ENCODE data around the gene FAM131C. TPM values are rescaled to one million over a fixed set of nuclear protein-coding genes. Genes with fewer than 3 reads are reported as not detected.

FAM131C gene
- polyA plus RNA-seq, 1 donor (not counting 4 experiments of a cell fraction or from before 2014, with no cell fraction given), result 0.31 TPM

DNA sequence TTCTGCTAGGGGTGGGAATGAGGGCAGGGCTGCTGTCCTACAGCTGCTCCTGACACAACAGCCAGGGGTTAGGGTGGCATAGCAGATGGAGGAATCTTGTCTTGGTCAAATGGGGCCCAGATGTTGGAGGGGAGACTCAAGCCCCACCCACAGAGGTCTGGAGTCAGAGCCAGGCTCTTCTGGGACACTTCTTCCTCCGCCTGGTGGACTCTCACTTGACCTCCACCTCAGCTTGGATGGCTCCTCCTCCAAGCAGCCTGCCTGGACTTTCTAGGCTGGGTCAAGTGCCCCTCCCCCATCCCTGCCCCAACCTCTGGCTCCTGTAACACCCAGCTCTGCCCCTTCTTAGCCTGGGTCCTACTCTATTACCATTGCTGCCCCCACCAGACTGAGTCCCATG is 47.0 kb upstream of the FAM131C start:
- H3K27ac ChIP-seq (ENCODE audit: control insufficient read depth, insufficient read depth, low read length), result no peak overlapping the region
- peaks cover 9% of the 10 kb centered on the region for H3K4me1 ChIP-seq (ENCODE audit: control insufficient read depth, extremely low read depth, insufficient read depth, low read length)
- FAIRE-seq, result no peak

DNA sequence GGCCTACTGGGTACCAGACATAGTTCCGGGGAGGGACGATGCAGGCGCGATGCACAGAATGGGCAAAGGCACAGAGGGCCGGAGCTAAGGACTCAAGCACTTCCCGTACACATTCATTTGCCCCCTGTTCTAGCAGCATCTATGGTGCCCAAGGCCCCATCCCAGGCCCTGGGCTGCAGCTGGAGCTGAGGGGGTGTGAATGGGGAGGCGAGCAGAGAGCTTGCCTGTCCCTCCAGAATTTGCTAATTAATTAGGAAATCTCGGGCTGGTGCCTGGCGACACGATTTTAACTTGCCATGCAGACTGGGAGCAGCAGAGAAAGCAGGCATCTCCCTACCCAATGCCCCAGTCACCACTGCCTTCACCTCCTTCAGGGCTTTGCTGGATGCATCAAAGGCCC is 46.5 kb upstream of the FAM131C start:
- Histone ChIP-seq H3K36me3 (ENCODE audit: control insufficient read depth in 2 of 2, extremely low read depth in 1 of 2, insufficient read depth in 2 of 2, low read length in 2 of 2) (peaks cover 11 to 14% of the 10 kb centered on the region in 2 experiments), H3K9ac (ENCODE audit: control insufficient read depth, extremely low read depth, insufficient read depth, low read length) (no peak overlapping the region), H3K9me3 (ENCODE audit: control insufficient read depth, low read depth, low read length) (no peaks in the 10 kb centered on the region), H3K4me2 (ENCODE audit: control insufficient read depth, extremely low read depth, insufficient read depth, low read depth, low read length) (no peak overlapping the region), H3K27me3 (ENCODE audit: control insufficient read depth, extremely low read depth, insufficient read depth, low read length) (no peaks in the 10 kb centered on the region), H4K20me1 (ENCODE audit: control insufficient read depth, extremely low read depth, insufficient read depth, low read length) (peaks cover 15% of the 10 kb centered on the region), H3K4me1 (ENCODE audit: control insufficient read depth, extremely low read depth, insufficient read depth, low read length) (peaks cover 9% of the 10 kb centered on the region), H3K9me1 (ENCODE audit: control insufficient read depth, extremely low read depth, insufficient read depth, low read length) (no peaks in the 10 kb centered on the region), H3K4me3 (ENCODE audit: control insufficient read depth in 2 of 3, extremely low read depth in 1 of 3, insufficient read depth in 2 of 3, low read depth in 1 of 3, low read length in 3 of 3) (no peak overlapping the region), H3K79me2 (ENCODE audit: control insufficient read depth, insufficient read depth, low read length) (no peaks in the 10 kb centered on the region), H2AFZ (ENCODE audit: control insufficient read depth, low read length) (no peak overlapping the region), H3K27ac (ENCODE audit: control insufficient read depth, insufficient read depth, low read length) (no peak overlapping the region)
- dilution Hi-C loops (cut with MboI; ENCODE audit: extremely low pct_ligation_motif_present, low sequenced_read_pairs), result no loop called here
- FAIRE-seq (no peak), DNase-seq (ENCODE audit: low read depth, low spot score) (no peak)
- TF ChIP-seq, protein P1, sequence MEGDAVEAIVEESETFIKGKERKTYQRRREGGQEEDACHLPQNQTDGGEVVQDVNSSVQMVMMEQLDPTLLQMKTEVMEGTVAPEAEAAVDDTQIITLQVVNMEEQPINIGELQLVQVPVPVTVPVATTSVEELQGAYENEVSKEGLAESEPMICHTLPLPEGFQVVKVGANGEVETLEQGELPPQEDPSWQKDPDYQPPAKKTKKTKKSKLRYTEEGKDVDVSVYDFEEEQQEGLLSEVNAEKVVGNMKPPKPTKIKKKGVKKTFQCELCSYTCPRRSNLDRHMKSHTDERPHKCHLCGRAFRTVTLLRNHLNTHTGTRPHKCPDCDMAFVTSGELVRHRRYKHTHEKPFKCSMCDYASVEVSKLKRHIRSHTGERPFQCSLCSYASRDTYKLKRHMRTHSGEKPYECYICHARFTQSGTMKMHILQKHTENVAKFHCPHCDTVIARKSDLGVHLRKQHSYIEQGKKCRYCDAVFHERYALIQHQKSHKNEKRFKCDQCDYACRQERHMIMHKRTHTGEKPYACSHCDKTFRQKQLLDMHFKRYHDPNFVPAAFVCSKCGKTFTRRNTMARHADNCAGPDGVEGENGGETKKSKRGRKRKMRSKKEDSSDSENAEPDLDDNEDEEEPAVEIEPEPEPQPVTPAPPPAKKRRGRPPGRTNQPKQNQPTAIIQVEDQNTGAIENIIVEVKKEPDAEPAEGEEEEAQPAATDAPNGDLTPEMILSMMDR (optimal IDR thresholded peaks at IDR 0.05 in 1 of 3, IDR thresholded peaks at IDR 0.05 in 1 of 3, conservative IDR thresholded peaks at IDR 0.05 in 1 of 3; ENCODE audit: extremely low read depth in 1 of 3, insufficient read depth in 2 of 3, low read length in 3 of 3), result no peak
- TF ChIP-seq EZH2 (IDR thresholded peaks at IDR 0.05; ENCODE audit: low read length), result no peak

More for the DNA sequence above, 47.0 kb upstream of the FAM131C start:
- no peaks in the 10 kb centered on the region for H3K79me2 ChIP-seq (ENCODE audit: control insufficient read depth, insufficient read depth, low read length)
- TF ChIP-seq, protein P1 (optimal IDR thresholded peaks at IDR 0.05 in 1 of 3, IDR thresholded peaks at IDR 0.05 in 1 of 3, conservative IDR thresholded peaks at IDR 0.05 in 1 of 3; ENCODE audit: extremely low read depth in 1 of 3, insufficient read depth in 2 of 3, low read length in 3 of 3), result no peak
- no peak for TF ChIP-seq EZH2 (IDR thresholded peaks at IDR 0.05; ENCODE audit: low read length)
- no peaks in the 10 kb centered on the region for H3K9me1 ChIP-seq (ENCODE audit: control insufficient read depth, extremely low read depth, insufficient read depth, low read length)
- no peaks in the 10 kb centered on the region for H3K27me3 ChIP-seq (ENCODE audit: control insufficient read depth, extremely low read depth, insufficient read depth, low read length)
- H3K36me3 ChIP-seq (ENCODE audit: control insufficient read depth in 2 of 2, extremely low read depth in 1 of 2, insufficient read depth in 2 of 2, low read length in 2 of 2), result peaks cover 14 to 17% of the 10 kb centered on the region in 2 experiments
- H3K9me3 ChIP-seq (ENCODE audit: control insufficient read depth, low read depth, low read length), result no peaks in the 10 kb centered on the region
- H2AFZ ChIP-seq (ENCODE audit: control insufficient read depth, low read length), result no peak overlapping the region
- H3K9ac ChIP-seq (ENCODE audit: control insufficient read depth, extremely low read depth, insufficient read depth, low read length), result no peak overlapping the region
- dilution Hi-C loops (cut with MboI; ENCODE audit: extremely low pct_ligation_motif_present, low sequenced_read_pairs), result no loop called here
- H3K4me3 ChIP-seq (ENCODE audit: control insufficient read depth in 2 of 3, extremely low read depth in 1 of 3, insufficient read depth in 2 of 3, low read depth in 1 of 3, low read length in 3 of 3), result no peak overlapping the region
- no peak overlapping the region for H3K4me2 ChIP-seq (ENCODE audit: control insufficient read depth, extremely low read depth, insufficient read depth, low read depth, low read length)
- DNase-seq (ENCODE audit: low read depth, low spot score), result no peak
- H4K20me1 ChIP-seq (ENCODE audit: control insufficient read depth, extremely low read depth, insufficient read depth, low read length), result peaks cover 16% of the 10 kb centered on the region
